GM12873 (cell line): Measurements from ENCODE around the gene PDIA3.

Experiments
- TF ChIP-seq, protein P1 (sequence below): IDR thresholded peaks from 2 replicates; pipeline ENCODE4 v1.5.1; 2012; ENCODE audit warnings: low read depth, mild to moderate bottlenecking, moderate library complexity, low read length, control low read depth; ENCODE audit not compliant: insufficient read depth; ENCODE audit errors: missing control alignments

Gene PDIA3

DNA sequence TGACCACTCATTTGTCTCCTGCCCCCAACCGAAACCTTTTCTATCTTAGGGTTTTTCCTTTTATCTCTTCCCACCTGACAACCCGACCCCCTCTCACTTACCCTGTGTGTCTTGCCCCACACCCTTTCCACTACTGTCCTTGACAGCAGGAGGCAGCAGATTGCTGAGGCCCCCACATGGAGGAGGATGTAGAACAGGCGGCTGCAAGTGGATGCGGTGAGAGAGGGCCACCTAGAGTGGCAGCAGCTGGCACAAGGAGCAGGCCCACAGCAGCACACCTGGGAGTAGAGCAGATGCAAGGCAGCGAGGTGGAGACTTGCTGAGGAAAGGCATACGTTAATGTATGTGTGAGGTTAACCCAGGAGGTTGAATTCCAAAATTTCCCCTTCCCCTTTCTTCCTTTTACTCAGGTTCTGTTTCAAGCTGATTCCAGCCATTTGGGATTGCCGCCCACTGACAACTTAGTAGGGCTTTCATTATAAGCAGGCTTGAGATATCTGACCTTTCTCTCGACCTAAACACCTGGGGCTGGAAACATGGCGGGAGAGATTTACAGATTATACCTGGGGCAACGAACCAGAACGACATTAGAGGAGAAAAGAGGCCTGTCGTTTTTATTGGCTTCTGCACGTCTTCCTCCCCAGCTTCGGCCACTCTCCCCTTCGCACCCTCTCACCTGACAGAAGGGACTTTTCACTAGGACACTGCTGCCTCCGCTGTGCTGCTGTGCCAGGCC lies 53.1 kb downstream of the PDIA3 start:
- TF ChIP-seq, protein P1, sequence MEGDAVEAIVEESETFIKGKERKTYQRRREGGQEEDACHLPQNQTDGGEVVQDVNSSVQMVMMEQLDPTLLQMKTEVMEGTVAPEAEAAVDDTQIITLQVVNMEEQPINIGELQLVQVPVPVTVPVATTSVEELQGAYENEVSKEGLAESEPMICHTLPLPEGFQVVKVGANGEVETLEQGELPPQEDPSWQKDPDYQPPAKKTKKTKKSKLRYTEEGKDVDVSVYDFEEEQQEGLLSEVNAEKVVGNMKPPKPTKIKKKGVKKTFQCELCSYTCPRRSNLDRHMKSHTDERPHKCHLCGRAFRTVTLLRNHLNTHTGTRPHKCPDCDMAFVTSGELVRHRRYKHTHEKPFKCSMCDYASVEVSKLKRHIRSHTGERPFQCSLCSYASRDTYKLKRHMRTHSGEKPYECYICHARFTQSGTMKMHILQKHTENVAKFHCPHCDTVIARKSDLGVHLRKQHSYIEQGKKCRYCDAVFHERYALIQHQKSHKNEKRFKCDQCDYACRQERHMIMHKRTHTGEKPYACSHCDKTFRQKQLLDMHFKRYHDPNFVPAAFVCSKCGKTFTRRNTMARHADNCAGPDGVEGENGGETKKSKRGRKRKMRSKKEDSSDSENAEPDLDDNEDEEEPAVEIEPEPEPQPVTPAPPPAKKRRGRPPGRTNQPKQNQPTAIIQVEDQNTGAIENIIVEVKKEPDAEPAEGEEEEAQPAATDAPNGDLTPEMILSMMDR: no peak

DNA sequence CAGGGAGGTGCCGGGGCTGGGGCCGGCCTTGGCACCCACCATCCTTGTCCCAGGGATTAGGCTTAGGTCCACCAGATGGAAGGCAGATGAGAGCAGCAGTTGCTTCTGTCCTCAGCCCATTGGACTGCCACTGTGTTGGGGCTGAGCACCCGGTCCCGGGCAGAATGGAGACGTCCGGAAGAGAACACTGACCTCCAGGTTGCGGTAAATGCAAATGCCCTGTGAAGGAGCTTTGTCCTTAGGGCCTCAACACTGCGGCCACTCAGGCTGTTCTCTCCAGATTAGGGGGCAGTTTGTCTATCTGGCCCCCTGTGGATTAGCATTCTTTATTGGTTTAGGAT lies 53.7 kb downstream of the PDIA3 start, which contains the start of gene SERINC4:
Gene SERINC4 (minus strand): TSS at position 276 of the 341 bp plus-strand sequence. CDS start 234 bp downstream, at position 42.
- TF ChIP-seq, protein P1: no peak

DNA sequence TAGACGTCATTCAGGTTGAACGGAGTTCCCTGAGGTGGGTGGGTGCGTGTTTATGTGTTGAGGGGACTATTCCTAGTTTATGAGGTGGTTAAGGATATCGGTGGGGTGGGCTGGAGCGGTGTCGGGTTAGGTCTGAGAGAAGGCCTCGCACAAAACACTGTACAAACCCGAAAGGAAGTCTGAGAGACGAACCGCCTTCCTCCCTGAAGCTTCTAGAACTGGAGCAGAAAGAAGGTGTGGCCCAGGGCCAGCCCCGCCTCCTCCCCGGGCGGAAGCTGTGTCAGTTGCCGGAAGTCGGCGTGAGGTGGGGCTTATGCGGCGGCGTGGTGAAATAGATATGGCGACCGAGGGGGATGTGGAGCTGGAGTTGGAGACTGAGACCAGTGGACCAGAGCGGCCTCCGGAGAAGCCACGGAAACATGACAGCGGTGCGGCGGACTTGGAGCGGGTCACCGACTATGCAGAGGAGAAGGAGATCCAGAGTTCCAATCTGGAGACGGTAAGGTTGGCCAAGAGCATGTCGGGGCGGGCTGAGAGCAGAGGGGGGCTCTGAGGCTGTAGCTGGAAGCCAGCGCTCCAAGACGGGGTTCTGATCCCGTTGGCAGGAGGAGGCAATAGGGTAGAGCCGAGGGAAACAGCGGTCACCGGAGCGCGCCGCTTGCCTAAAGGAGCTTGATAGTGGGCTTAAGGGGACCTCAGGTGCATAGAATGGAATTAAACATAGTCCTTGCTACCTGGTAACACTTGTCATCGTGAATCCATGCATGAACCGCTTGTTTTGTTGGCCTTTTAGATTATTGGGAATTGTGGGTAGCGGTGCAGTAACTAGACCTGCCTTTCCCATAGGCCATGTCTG lies 54.3 kb downstream of the PDIA3 start, which contains the start of gene HYPK:
Gene HYPK (plus strand): TSS at position 314 of the 856 bp plus-strand sequence. CDS start 24 bp downstream, at position 338.
- TF ChIP-seq, protein P1: no peak

GRCh38 chr15:43808435-43808950 lies 62.3 kb downstream of the PDIA3 start:
- TF ChIP-seq, protein P1: no peak

DNA sequence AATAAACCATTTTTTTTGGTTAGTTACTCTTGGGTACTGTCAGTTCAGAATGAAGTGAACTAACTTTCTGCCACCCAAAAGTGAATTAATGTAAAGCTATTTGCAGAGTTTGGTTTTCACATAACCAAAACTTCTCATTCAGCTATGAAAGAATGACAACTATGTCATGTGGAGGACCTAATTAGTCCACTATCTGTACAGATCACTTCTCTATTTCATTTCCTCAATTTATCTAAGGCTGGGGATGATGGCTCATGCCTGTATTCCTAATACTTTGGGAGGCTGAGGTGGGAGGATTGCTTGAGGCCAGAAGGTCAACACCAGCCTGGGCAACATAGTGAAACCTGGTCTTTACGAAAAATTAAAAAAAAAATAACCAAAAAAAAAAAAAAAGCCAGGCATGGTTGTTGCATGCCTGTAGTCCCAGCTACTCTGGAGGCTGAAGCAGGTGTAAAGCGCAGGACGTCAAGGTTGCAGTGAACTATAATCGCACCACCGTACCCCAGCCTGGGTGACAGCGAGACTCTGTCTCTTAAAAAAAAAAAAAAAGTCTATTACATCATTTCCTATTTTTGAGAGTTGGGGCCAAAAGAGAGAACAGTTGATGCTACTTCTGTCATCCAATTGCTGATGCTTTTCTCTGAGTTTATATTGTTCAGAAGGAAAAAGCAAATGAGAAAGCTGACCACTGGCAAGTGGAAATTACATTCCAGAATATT lies 62.9 kb downstream of the PDIA3 start:
- TF ChIP-seq, protein P1: no peak

GRCh38 chr15:43821505-43821904 lies 75.3 kb downstream of the PDIA3 start:
- TF ChIP-seq, protein P1: no peak
